HPDE6-E6E7 (cell line): ENCODE measurements around the gene BANF2.
A peak's percentile ranks its signal among the peaks of the same experiment; 100 is the strongest.

Experiments
- DNase-seq: peaks from one replicate; pipeline ENCODE4 v3.0.0; 2011; ENCODE audit warnings: missing footprints; ENCODE audit errors: extremely low spot score

BANF2 gene

GRCh38 chr20:17664025-17664633 lies 35.6 kb upstream of the BANF2 start:
- DNase-seq, result no peak

GRCh38 chr20:17665756-17666155 lies 34.0 kb upstream of the BANF2 start:
- no peak for DNase-seq

DNA sequence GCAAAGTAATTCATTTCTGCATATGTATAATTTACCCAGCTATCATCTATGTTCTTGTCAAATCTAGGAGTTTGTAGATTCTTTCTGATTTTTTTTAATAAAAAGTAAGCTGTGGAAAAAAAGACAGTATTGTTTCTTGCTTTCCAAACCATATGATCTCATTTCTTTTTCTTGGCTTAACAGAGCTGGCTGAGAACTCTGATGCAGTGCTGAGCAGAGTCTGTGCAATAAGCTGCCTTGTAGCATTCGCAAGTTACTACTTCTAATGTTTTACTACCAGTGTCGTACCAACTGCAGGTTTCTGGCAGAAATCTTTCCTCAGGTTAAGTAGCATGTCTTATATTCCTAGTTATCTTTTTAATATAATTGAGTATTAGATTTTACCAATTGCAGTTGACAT lies 33.3 kb upstream of the BANF2 start:
- DNase-seq, result no peak

GRCh38 chr20:17667445-17667844 lies 32.3 kb upstream of the BANF2 start:
- no peak for DNase-seq

- no peak for DNase-seq
Measured at GRCh38 chr20:17668432-17668831, 31.3 kb upstream of the BANF2 start.

GRCh38 chr20:17669306-17669931 lies 30.3 kb upstream of the BANF2 start:
- no peak for DNase-seq

- DNase-seq, result no peak
Measured at GRCh38 chr20:17671011-17671410, 28.8 kb upstream of the BANF2 start.

DNA sequence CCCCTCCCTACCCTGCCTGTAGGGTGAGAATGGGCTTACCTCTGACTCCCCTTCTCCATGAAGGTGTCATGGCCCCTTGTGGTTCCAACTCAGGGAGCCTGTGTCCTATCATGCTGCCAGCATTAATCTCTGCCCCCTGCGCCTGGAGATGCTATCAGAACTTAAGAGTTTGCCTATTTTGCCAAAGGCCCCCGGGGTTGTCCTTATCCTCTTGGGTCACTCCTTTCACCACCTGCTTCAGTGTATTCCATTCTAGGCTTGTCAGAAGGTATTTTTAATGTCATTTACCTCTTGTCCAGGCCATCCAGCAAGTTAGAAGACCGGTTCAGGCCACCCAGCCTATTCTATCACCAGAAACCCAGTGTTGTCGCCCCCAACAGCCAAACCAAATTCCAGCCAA lies 28.2 kb upstream of the BANF2 start:
- DNase-seq, result no peak

GRCh38 chr20:17673084-17673483 lies 26.7 kb upstream of the BANF2 start:
- no peak for DNase-seq

DNA sequence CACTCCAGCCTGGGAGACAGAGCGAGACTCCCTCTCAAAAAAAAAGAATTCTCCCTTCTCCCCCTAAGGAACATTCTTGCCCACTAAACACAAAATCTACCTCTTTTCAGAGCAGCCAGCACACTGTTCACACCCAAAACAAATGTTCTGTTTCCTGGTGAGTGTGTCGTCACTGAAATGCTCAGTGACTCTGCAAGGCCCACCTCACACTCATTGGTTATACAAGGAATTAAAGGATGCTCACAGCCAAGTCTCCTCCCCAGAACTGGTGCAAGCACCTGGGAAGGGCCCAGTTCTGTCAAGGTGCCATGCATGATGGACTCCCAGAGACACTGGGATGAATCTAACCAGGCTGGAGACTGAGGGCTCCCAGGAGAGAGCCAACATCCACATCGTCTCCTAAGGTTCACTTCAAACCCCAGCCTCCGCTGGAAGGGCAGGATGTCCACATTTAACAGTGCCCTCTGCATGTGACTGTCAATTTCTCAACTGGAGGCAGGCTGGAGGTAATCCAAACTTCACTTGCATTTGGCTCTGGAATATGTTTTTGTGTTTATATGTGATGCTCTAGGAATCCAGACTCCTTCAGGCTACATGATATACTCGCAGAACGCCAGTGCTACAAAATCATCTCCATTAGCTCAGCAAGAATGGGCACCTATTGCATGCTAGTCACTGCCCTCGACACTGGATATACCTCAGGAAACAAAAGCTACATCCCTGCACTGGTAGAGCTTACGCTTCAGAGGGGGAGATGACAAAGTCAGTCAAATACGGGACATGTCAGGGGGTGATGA lies 24.8 kb upstream of the BANF2 start:
- DNase-seq, result no peak

GRCh38 chr20:17675519-17676377 lies 24.0 kb upstream of the BANF2 start:
- DNase-seq, result no peak

GRCh38 chr20:17676378-17676759 lies 23.4 kb upstream of the BANF2 start:
- no peak for DNase-seq

DNA sequence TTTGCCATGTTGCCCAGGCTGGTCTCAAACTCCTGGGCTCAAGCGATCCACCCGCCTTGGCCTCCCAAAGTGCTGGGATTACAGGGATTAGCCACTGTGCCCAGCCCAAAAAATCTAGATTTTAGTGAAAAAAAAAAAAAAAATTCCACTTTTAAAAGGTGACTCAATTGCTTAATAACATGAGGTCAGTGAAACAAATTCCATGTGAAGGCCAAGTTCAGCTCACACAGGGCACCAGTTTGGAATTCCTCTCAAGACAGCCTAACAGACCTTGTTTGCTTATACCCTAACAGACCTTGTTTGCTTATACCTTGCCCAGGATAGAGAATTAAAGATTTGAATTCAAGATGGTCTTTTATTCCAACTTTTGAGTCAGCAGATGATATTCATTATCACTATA lies 22.8 kb upstream of the BANF2 start:
- DNase-seq, result no peak

DNA sequence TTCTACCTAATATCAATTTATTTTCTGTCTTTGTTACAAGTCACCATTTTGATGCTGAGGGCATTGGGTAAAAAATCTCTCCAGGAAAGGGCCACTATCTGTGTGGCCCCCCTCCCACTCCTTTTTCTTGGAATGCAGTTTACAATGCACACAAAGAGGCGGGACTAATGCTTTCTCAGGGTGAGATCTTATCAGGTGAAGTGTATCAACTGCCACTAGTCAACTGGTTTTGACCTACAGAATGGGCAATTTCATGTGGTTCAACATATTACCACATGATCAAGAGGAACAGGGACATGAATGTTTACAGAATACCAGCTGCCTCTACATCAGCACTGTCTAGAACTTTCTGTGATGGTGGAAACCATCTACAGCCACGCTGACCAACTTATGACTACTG lies 21.5 kb upstream of the BANF2 start:
- DNase-seq, result no peak

DNA sequence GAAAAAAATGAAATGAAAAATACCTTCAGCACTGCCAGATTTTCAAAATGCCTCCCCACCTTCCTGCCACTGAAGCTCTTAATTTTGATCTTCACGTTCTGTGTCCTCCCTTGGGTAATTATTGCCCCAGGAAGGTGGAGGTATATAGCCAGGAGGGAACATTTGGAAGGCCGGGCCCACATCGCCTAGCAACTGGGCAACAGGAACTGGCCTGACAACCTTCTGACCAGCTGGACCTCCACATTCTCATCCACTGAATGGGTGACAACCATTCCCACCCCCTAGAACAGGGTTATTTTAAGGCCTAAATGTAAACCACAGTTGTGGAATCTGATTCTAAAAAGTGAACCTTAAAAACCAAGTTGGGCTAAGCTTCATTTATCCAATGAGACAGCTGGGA lies 20.9 kb upstream of the BANF2 start:
- DNase-seq, result no peak

- DNase-seq, result peak; percentile 81
Measured at GRCh38 chr20:17679941-17680835, 19.6 kb upstream of the BANF2 start.

DNA sequence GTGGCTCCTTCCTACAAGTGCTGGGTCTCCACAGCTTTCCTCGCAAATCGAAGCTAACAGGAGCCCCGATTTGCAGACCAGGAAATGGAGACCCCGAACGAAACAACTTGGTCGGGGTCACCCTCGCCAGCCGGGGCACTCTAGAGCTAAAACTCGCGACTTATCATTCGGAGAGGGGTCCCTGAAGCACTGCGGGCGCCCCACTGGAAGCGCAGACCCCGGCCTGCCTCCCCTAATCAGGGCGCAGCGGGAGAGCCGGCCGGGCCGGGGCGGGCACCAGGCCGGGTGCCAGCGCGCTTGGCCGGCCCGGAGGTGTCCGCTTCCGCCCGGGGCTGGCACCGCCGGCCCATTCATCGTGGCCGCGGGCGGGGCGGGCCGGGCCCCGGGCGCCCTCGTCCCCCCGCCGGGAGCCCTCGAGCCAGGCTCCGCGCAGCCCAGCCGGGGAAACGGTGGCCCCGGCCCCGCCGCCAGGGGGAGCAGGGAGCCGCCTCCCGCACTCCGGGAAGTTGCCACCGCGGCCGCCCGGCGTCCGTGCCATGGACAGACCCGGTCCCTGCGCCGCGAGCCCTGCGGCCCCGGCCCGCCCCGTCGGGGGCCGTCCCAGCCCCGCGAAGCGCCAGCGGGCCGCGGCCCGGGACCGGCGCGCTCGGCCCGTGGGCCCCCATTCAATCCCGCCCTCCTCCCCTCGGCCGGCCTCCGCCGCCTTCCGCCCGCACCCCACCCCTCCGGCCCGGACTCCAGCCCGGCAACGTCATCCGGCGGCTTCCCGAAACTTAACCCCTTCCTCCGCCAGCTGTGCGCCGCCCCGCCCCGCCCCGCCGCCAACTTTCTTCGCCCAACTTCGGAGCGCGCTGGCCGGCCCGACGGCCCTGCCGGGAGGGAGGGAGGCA lies 18.7 kb upstream of the BANF2 start:
- DNase-seq, result peak; percentile 93

GRCh38 chr20:17681726-17682102 lies 18.1 kb upstream of the BANF2 start:
- no peak for DNase-seq

DNA sequence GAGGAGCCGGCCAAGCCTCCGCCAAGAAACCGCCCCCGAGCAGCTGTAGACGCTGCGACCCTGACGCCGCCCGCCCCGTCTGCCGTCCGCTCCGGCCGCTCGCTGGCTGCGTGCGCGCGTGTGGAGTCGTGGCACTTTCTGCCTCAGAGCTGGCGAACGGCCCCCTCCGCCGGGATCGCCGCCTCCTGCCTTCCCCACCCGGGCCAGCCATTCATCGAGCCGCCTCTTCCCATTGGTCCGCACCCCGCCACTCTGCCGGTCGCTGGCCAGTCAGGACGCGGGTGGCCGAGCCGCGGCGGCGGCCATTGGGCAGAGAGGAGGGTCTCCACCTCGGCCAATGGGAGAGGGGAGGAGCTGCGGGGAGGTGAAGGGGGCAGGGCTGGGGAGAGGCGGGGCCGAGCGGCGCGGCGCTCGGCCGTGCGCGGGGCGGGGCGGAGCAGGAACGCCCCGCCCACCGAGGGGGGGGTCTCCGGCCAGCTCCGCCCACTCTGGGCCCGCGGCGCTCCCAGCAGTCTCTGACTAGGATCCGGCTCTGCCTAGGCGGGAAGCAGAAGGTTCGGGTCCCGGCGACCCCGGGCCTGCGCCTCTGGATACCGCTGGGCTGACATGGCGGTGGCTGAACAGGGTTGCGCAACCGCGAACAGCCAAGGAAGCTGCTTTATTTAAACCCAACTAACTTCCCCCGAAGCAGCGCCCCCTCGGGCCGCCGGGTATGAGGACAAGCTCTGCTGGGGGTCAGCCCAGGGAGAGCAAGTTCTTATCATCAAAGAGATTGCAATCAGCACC lies 17.5 kb upstream of the BANF2 start, which contains the start of gene RRBP1:
RRBP1 (minus strand) TSS at position 140 of the 786 bp plus-strand sequence. CDS start 21,735 bp downstream, outside the sequence.
- peak; percentile 100 for DNase-seq
